ENCODE data around the gene ECPAS. TPM values are rescaled to one million over a fixed set of nuclear protein-coding genes. Genes with fewer than 3 reads are reported as not detected.

The ECPAS gene
- total RNA-seq, 2 experiments from 2014 or later: 41.0 to 63.2 TPM

DNA sequence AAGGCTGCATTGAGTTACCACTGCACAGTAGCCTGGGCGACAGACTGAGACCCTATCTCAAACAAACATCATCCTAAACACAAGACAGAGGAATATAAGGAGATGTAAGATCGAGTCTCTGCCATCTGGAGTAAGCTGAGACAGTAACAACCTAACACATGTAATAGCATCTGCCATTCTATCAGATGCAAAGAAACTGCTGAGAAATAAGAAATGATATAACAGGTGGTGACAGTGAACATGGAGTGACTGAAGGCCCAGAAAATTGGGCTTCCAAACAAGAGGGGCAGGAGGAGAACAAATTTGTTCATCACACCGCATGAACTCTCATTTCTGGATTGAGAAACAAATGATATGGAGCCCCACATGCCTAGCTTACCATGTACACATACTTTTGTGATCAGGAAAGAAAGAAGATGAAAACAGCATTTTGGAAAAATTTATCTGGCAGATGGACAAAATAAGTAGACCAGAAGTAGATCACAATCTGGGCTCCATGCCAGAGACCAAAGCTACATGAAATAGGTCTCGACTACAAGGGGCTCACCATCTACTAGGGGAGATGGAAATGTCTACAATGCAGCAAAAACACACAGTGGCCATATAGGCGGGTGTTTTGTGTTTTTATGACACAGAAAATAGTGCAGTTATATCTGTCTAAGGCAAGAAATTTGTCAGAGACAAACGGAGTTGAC is 45.5 kb downstream of the ECPAS start:
- CTCF ChIA-PET (ENCODE audit: unreplicated experiment): no interaction called here
- H3K9me2 ChIP-seq (ENCODE audit: insufficient read depth, low read length): no peaks in the 10 kb centered on the region
- no peaks in the 10 kb centered on the region for H3K9me3 ChIP-seq (ENCODE audit: low read length)
- no TSS peak for BruUV-seq (replicated peaks)
- intact Hi-C loops (cut with micrococcal nuclease; ENCODE audit: unreplicated experiment): no loop called here
- no peak for TF ChIP-seq EZH2phosphoT487 (IDR thresholded peaks at IDR 0.05; ENCODE audit: borderline replicate concordance, low read depth, low read length)
- TF ChIP-seq, protein P1, sequence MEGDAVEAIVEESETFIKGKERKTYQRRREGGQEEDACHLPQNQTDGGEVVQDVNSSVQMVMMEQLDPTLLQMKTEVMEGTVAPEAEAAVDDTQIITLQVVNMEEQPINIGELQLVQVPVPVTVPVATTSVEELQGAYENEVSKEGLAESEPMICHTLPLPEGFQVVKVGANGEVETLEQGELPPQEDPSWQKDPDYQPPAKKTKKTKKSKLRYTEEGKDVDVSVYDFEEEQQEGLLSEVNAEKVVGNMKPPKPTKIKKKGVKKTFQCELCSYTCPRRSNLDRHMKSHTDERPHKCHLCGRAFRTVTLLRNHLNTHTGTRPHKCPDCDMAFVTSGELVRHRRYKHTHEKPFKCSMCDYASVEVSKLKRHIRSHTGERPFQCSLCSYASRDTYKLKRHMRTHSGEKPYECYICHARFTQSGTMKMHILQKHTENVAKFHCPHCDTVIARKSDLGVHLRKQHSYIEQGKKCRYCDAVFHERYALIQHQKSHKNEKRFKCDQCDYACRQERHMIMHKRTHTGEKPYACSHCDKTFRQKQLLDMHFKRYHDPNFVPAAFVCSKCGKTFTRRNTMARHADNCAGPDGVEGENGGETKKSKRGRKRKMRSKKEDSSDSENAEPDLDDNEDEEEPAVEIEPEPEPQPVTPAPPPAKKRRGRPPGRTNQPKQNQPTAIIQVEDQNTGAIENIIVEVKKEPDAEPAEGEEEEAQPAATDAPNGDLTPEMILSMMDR (conservative IDR thresholded peaks at IDR 0.05; ENCODE audit: low read length): no peak
- H3K4me2 ChIP-seq (ENCODE audit: low read length): no peak overlapping the region
- POLR2A ChIA-PET: interaction anchor here (0.6 to 1.0 kb wide), 2 partner anchors 10 to 28 kb away, joined by 3 to 5 read pairs; no protein-coding TSS in a partner anchor
- H2AFZ ChIP-seq (ENCODE audit: low read length): no peak overlapping the region
- no peaks in the 10 kb centered on the region for H3K4me1 ChIP-seq (ENCODE audit: insufficient read depth, low read length, poor library complexity, severe bottlenecking)
- H3K4me3 ChIP-seq (ENCODE audit: low read depth, low read length, poor library complexity, severe bottlenecking): no peak overlapping the region
- no peaks in the 10 kb centered on the region for H3K79me2 ChIP-seq (ENCODE audit: insufficient read depth, low read depth, low read length)
- H3K27ac ChIP-seq (ENCODE audit: low read depth, low read length, poor library complexity, severe bottlenecking): no peak overlapping the region
- H3K36me3 ChIP-seq (ENCODE audit: insufficient read depth, low read length): peaks cover 76% of the 10 kb centered on the region
- no peaks in the 10 kb centered on the region for H4K20me1 ChIP-seq (ENCODE audit: insufficient read depth, low read length)
- no peak for DNase-seq (ENCODE audit: low spot score)

DNA sequence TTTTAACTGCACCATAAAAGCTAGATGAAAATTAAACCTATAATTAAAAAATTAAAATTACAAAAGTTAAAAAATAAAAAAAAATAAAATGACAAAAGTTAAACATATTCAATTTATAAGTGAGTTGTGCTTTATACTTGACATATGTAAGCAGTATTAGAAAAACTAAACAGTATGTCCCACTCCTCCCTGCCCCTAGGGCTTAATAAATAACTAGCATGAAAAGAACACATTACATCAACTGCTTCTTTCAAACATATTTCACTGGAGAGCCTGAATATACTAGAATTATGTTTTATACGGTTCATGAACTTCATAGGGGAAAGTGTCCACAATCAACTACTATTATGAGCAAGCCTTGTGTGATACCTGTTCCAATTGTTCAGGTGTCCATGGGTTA is 47.6 kb downstream of the ECPAS start:
- no TSS peak for BruUV-seq (replicated peaks)
- no peak overlapping the region for H3K27ac ChIP-seq (ENCODE audit: low read depth, low read length, poor library complexity, severe bottlenecking)
- POLR2A ChIA-PET: no interaction called here
- no peaks in the 10 kb centered on the region for H3K9me2 ChIP-seq (ENCODE audit: insufficient read depth, low read length)
- H3K4me2 ChIP-seq (ENCODE audit: low read length): no peak overlapping the region
- no peaks in the 10 kb centered on the region for H3K4me1 ChIP-seq (ENCODE audit: insufficient read depth, low read length, poor library complexity, severe bottlenecking)
- no peak for DNase-seq (ENCODE audit: low spot score)
- TF ChIP-seq, protein P1 (conservative IDR thresholded peaks at IDR 0.05; ENCODE audit: low read length): no peak
- no peak for TF ChIP-seq EZH2phosphoT487 (IDR thresholded peaks at IDR 0.05; ENCODE audit: borderline replicate concordance, low read depth, low read length)
- H3K4me3 ChIP-seq (ENCODE audit: low read depth, low read length, poor library complexity, severe bottlenecking): no peak overlapping the region
- H4K20me1 ChIP-seq (ENCODE audit: insufficient read depth, low read length): no peaks in the 10 kb centered on the region
- no peak overlapping the region for H2AFZ ChIP-seq (ENCODE audit: low read length)
- CTCF ChIA-PET (ENCODE audit: unreplicated experiment): no interaction called here
- H3K9me3 ChIP-seq (ENCODE audit: low read length): no peaks in the 10 kb centered on the region
- H3K36me3 ChIP-seq (ENCODE audit: insufficient read depth, low read length): peaks cover 74% of the 10 kb centered on the region
- no peaks in the 10 kb centered on the region for H3K79me2 ChIP-seq (ENCODE audit: insufficient read depth, low read depth, low read length)
- intact Hi-C loops (cut with micrococcal nuclease; ENCODE audit: unreplicated experiment): no loop called here

DNA sequence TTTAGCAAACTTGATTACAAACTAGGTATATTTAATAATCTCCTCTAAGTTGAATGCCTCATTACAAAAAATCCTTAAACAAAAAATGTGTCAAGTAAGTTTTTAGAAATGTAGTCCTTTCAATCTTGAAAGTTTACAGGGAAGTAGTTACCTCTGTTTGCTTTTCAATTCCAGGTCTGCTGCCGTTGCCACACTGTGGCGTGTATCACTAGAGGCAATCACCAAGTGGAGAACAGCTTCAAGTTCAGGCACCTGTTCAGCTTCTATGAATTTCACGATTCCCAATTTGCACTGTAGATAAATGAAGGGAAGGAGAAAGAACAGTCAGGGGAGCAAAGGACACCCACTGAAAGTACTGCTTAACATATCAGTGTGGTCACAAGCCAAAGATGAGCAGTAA is 51.1 kb downstream of the ECPAS start:
- no peak overlapping the region for H3K4me3 ChIP-seq (ENCODE audit: low read depth, low read length, poor library complexity, severe bottlenecking)
- H3K9me2 ChIP-seq (ENCODE audit: insufficient read depth, low read length): no peaks in the 10 kb centered on the region
- no peaks in the 10 kb centered on the region for H4K20me1 ChIP-seq (ENCODE audit: insufficient read depth, low read length)
- no peak overlapping the region for H2AFZ ChIP-seq (ENCODE audit: low read length)
- DNase-seq (ENCODE audit: low spot score): no peak
- BruUV-seq (replicated peaks): no TSS peak
- intact Hi-C loops (cut with micrococcal nuclease; ENCODE audit: unreplicated experiment): no loop called here
- TF ChIP-seq, protein P1 (conservative IDR thresholded peaks at IDR 0.05; ENCODE audit: low read length): no peak
- no peak for TF ChIP-seq EZH2phosphoT487 (IDR thresholded peaks at IDR 0.05; ENCODE audit: borderline replicate concordance, low read depth, low read length)
- H3K79me2 ChIP-seq (ENCODE audit: insufficient read depth, low read depth, low read length): no peaks in the 10 kb centered on the region
- ChIA-PET CTCF (ENCODE audit: unreplicated experiment) (no interaction called here), POLR2A (interaction anchor here (0.6 kb wide), 1 partner anchor 232 kb away, joined by 4 read pairs; no protein-coding TSS in a partner anchor)
- no peak overlapping the region for H3K27ac ChIP-seq (ENCODE audit: low read depth, low read length, poor library complexity, severe bottlenecking)
- no peak overlapping the region for H3K4me2 ChIP-seq (ENCODE audit: low read length)
- H3K36me3 ChIP-seq (ENCODE audit: insufficient read depth, low read length): peaks cover 72% of the 10 kb centered on the region
- H3K4me1 ChIP-seq (ENCODE audit: insufficient read depth, low read length, poor library complexity, severe bottlenecking): no peaks in the 10 kb centered on the region
- no peaks in the 10 kb centered on the region for H3K9me3 ChIP-seq (ENCODE audit: low read length)

Data from OCI-LY7 (cell line).